H1 (cell line): ENCODE data around the gene SPTSSB. TPM values are rescaled to one million over a fixed set of nuclear protein-coding genes. Genes with fewer than 3 reads are reported as not detected.

Experiments used
- CTCF ChIA-PET: fragments of 300-600 bp; sonication (Branson Sonifier 250); formaldehyde crosslinking; loops from one replicate; lab custom pipeline; 2021; ENCODE audit not compliant: partially characterized antibody; lab: Charles Lee
- POLR2A ChIA-PET: fragments of 300-600 bp; sonication (Branson Sonifier 250); formaldehyde crosslinking; loops from one replicate; lab custom pipeline; 2021; ENCODE audit warnings: inconsistent platforms; ENCODE audit not compliant: partially characterized antibody; lab: Charles Lee
- DNase-seq, 2 experiments: peaks; one replicate each; pipeline versions ENCODE4 v3.0.0 to v3.0.0-alpha.2; 2010 to 2022; ENCODE audit warnings: low spot score in 2 of 2, low read depth in 1 of 2, mixed read lengths in 1 of 2
- FAIRE-seq: peaks from 2 replicates; lab custom pipeline; 2011; peaks lifted over from hg19 to GRCh38; lab: Jason Lieb, UNC
- H2AFZ ChIP-seq: 2 replicates; pipeline ENCODE4 v1.8.1; 2012; ENCODE audit warnings: low read length, inconsistent platforms
- H2AK5ac ChIP-seq: 2 replicates; pipeline ENCODE4 v1.6.1; 2013; ENCODE audit warnings: low read depth, low read length
- H2BK120ac ChIP-seq: replicated peaks from 2 replicates; pipeline ENCODE3; 2013; ENCODE audit warnings: low read depth, low read length, inconsistent platforms
- H2BK12ac ChIP-seq: 2 replicates; pipeline ENCODE4 v1.6.1; 2013; ENCODE audit warnings: low read depth, low read length
- H2BK15ac ChIP-seq: 2 replicates; pipeline ENCODE4 v1.6.1; 2013; ENCODE audit warnings: low read length
- H2BK20ac ChIP-seq: 2 replicates; pipeline ENCODE4 v1.6.1; 2013; ENCODE audit warnings: low read length
- H2BK5ac ChIP-seq: 2 replicates; pipeline ENCODE4 v1.6.1; 2013; ENCODE audit warnings: low read depth, low read length
- H3K14ac ChIP-seq: 2 replicates; pipeline ENCODE4 v1.6.1; 2013; ENCODE audit warnings: inconsistent platforms; ENCODE audit not compliant: insufficient read length
- H3K18ac ChIP-seq: 2 replicates; pipeline ENCODE4 v1.6.1; 2013; ENCODE audit warnings: low read length; ENCODE audit errors: extremely low read depth
- H3K23ac ChIP-seq: 2 replicates; pipeline ENCODE4 v1.6.1; 2013; ENCODE audit warnings: inconsistent platforms; ENCODE audit not compliant: insufficient read length
- H3K23me2 ChIP-seq: 2 replicates; pipeline ENCODE4 v1.6.1; 2013; ENCODE audit warnings: low read depth, low read length
- H3K27ac ChIP-seq: 2 replicates; pipeline ENCODE4 v1.6.1; 2011; ENCODE audit warnings: low read depth, low read length, inconsistent platforms
- H3K27me3 ChIP-seq, 4 experiments: replicated peaks in 1 of 4; 1 replicate in 1 of 4; 2 replicates in 3 of 4; pipeline versions ENCODE4 v1.6.1 to v1.8.1; 2011 to 2013; ENCODE audit warnings: low read length in 3 of 4, mild to moderate bottlenecking in 3 of 4, inconsistent platforms in 2 of 4, mixed read lengths in 2 of 4, moderate library complexity in 1 of 4; ENCODE audit not compliant: control insufficient read depth in 3 of 4, insufficient read depth in 3 of 4; ENCODE audit errors: extremely low read depth in 1 of 4
- H3K36me3 ChIP-seq, 4 experiments: 2 replicates each; pipeline versions ENCODE4 v1.6.1 to v1.8.1; 2011 to 2013; ENCODE audit warnings: mild to moderate bottlenecking in 4 of 4, low read length in 3 of 4, moderate library complexity in 2 of 4, control low read depth in 1 of 4, inconsistent platforms in 1 of 4; ENCODE audit not compliant: insufficient read depth in 4 of 4, control insufficient read depth in 2 of 4
- H3K4ac ChIP-seq: replicated peaks from 2 replicates; pipeline ENCODE3; 2013; ENCODE audit warnings: low read length, low read depth, mixed read lengths, inconsistent platforms; ENCODE audit not compliant: insufficient read length
- H3K4me1 ChIP-seq, 4 experiments: replicated peaks in 1 of 4; 1 replicate in 1 of 4; 2 replicates in 3 of 4; pipeline versions ENCODE4 v1.6.1 to v1.8.1; 2011 to 2013; ENCODE audit warnings: low read length in 3 of 4, inconsistent platforms in 2 of 4, mixed read lengths in 1 of 4; ENCODE audit not compliant: insufficient read depth in 4 of 4, control insufficient read depth in 3 of 4
- H3K4me2 ChIP-seq, 2 experiments: 2 replicates each; pipeline versions ENCODE4 v1.6.1 to v1.8.1; 2011 to 2013; ENCODE audit warnings: low read depth in 2 of 2, low read length in 2 of 2, control low read depth in 1 of 2, inconsistent platforms in 1 of 2, mild to moderate bottlenecking in 1 of 2; ENCODE audit not compliant: insufficient read depth in 1 of 2
- H3K4me3 ChIP-seq, 4 experiments: fragments of 200-600, 300-600 bp in 1 of 4; sonication (generic), shearing (Covaris generic), sonication (Bioruptor Twin) in 1 of 4; 2 replicates each; pipeline versions ENCODE4 v1.5.1 to v1.8.1; 2011 to 2016; ENCODE audit warnings: low read length in 4 of 4, low read depth in 3 of 4, control low read depth in 2 of 4, inconsistent platforms in 2 of 4, mild to moderate bottlenecking in 2 of 4, mixed read lengths in 1 of 4, moderate library complexity in 1 of 4; ENCODE audit not compliant: insufficient read depth in 2 of 4; ENCODE audit errors: extremely low read depth in 1 of 4
- H3K56ac ChIP-seq: replicated peaks from 2 replicates; pipeline ENCODE3; 2013; ENCODE audit warnings: low read depth, mild to moderate bottlenecking, mixed read lengths, low read length, inconsistent platforms; ENCODE audit not compliant: insufficient read length
- H3K79me1 ChIP-seq: 2 replicates; pipeline ENCODE4 v1.6.1; 2013; ENCODE audit warnings: low read depth, low read length, control low read depth
- H3K79me2 ChIP-seq, 2 experiments: 2 replicates each; pipeline versions ENCODE4 v1.6.1 to v1.8.1; 2012 to 2013; ENCODE audit warnings: low read length in 2 of 2, mild to moderate bottlenecking in 2 of 2, inconsistent platforms in 1 of 2; ENCODE audit not compliant: insufficient read depth in 2 of 2, control insufficient read depth in 1 of 2
- H3K9ac ChIP-seq, 4 experiments: replicated peaks in 1 of 4; 1 replicate in 1 of 4; 2 replicates in 3 of 4; pipeline versions ENCODE4 v1.6.1 to v1.8.1; 2011 to 2013; ENCODE audit warnings: low read depth in 3 of 4, low read length in 3 of 4, control low read depth in 2 of 4, mild to moderate bottlenecking in 2 of 4, moderate library complexity in 2 of 4, inconsistent platforms in 1 of 4; ENCODE audit errors: extremely low read depth in 1 of 4
- H3K9me3 ChIP-seq, 2 experiments: 2 replicates each; pipeline versions ENCODE4 v1.6.1 to v1.8.1; 2012 to 2013; ENCODE audit warnings: mild to moderate bottlenecking in 2 of 2, moderate library complexity in 2 of 2, control low read depth in 1 of 2, inconsistent platforms in 1 of 2, low read depth in 1 of 2, low read length in 1 of 2, mixed read lengths in 1 of 2; ENCODE audit not compliant: insufficient read depth in 2 of 2
- H4K20me1 ChIP-seq, 2 experiments: replicated peaks in 1 of 2; 2 replicates each; pipeline versions ENCODE3 to v1.8.1; 2011 to 2013; ENCODE audit warnings: inconsistent platforms in 2 of 2, low read length in 2 of 2, mild to moderate bottlenecking in 1 of 2; ENCODE audit not compliant: insufficient read depth in 2 of 2, control insufficient read depth in 1 of 2
- H4K5ac ChIP-seq: 2 replicates; pipeline ENCODE4 v1.6.1; 2013; ENCODE audit warnings: low read length, low read depth, mixed read lengths, inconsistent platforms; ENCODE audit not compliant: insufficient read length
- H4K8ac ChIP-seq: 2 replicates; pipeline ENCODE4 v1.8.0; 2013; ENCODE audit warnings: mild to moderate bottlenecking, moderate library complexity, low read length, inconsistent platforms; ENCODE audit not compliant: insufficient read depth; ENCODE audit errors: extremely low read depth
- H4K91ac ChIP-seq: replicated peaks from 2 replicates; pipeline ENCODE3; 2013; ENCODE audit warnings: low read length, mixed read lengths, inconsistent platforms; ENCODE audit not compliant: insufficient read length
- CREB1 ChIP-seq: IDR thresholded peaks from 2 replicates; pipeline ENCODE4 v1.6.1; 2012; ENCODE audit warnings: inconsistent platforms
- GABPA ChIP-seq: IDR thresholded peaks from 2 replicates; pipeline ENCODE4 v1.6.1; 2011; ENCODE audit warnings: mild to moderate bottlenecking, low read length, moderate library complexity, borderline replicate concordance; ENCODE audit not compliant: insufficient read depth
- GTF2F1 ChIP-seq: IDR thresholded peaks from 2 replicates; pipeline ENCODE4 v1.6.1; 2012; ENCODE audit warnings: low read depth, low read length, improper control_type of control experiment, borderline replicate concordance
- HDAC2 ChIP-seq, 2 experiments: fragments of 300-600 bp in 1 of 2; sonication (generic) in 1 of 2; IDR thresholded peaks; 2 replicates each; pipeline ENCODE4 v1.6.1; 2011 to 2012; ENCODE audit warnings: low read depth in 2 of 2, low read length in 2 of 2, mild to moderate bottlenecking in 2 of 2, moderate library complexity in 2 of 2, borderline replicate concordance in 1 of 2, inconsistent platforms in 1 of 2
- KDM5A ChIP-seq: fragments of 200-600 bp; IDR thresholded peaks from 2 replicates; pipeline ENCODE4 v1.7.1; 2012; ENCODE audit warnings: mild to moderate bottlenecking, low read length, inconsistent platforms, mixed read lengths
- RXRA ChIP-seq: IDR thresholded peaks from 2 replicates; pipeline ENCODE4 v1.6.1; 2011; ENCODE audit warnings: low read depth, mild to moderate bottlenecking, low read length, moderate library complexity; ENCODE audit not compliant: insufficient read depth
- SAP30 ChIP-seq: fragments of 300-600 bp; sonication (generic); IDR thresholded peaks from 2 replicates; pipeline ENCODE4 v1.7.1; 2012; ENCODE audit warnings: low read length, moderate library complexity, mild to moderate bottlenecking, inconsistent platforms; ENCODE audit not compliant: insufficient read depth, insufficient replicate concordance
- SRF ChIP-seq: IDR thresholded peaks from 2 replicates; pipeline ENCODE4 v1.6.1; 2011; ENCODE audit warnings: mild to moderate bottlenecking, low read depth, low read length, moderate library complexity
- WGBS, 2 experiments: shearing (Covaris generic) in 1 of 2; methylation state at CpG; one replicate each; pipeline versions ENCODE4 v1.1.6 to v1.1.7; 2013 to 2015; ENCODE audit warnings: low lambda C conversion rate in 2 of 2, mixed read lengths in 2 of 2, inconsistent platforms in 1 of 2, low coverage in 1 of 2, missing lambda C conversion rate in 1 of 2; ENCODE audit not compliant: insufficient replicate concordance in 2 of 2, insufficient coverage in 1 of 2, insufficient read length in 1 of 2; ENCODE audit errors: extremely low coverage in 1 of 2, missing lambda C conversion rate in 1 of 2; 5-methylcytosine and 5-hydroxymethylcytosine counted together
- polyA plus RNA-seq, 7 experiments: library from polyadenylated mRNA; depleted of rRNA in 3 of 7; stranded (reverse) in 5 of 7; unstranded in 2 of 7; fragments of >200 nt in 5 of 7; fragments of 200-250 nt in 2 of 7; gene quantifications; 1 replicate in 5 of 7; 2 replicates in 1 of 7; 4 replicates in 1 of 7; pipeline versions ENCODE4 v1.2.1 to v1.2.3, GENCODE V29; 2011 to 2013; ENCODE audit warnings: missing spikeins in 2 of 7, mixed read lengths in 2 of 7
- total RNA-seq: library from RNA; stranded (reverse); fragmentation: NEBNext Ultra II Directional; extraction: Animal tissue kit (Norgen Biotek cat#: 25700); gene quantifications from 2 replicates; pipeline ENCODE4 v1.2.1, GENCODE V29; 2021

SPTSSB gene
- total and polyA plus RNA-seq, 2 of the 8 experiments (the other 6 are each of a cell fraction or from before 2014, with no cell fraction given), result 33.4 to 52.5 TPM

- no peaks in the 10 kb centered on the region for H3K23me2 ChIP-seq
- DNase-seq (no peak), FAIRE-seq (no peak)
- ChIA-PET CTCF (no interaction called here), POLR2A (no interaction called here)
- WGBS, 2 experiments, result 91% methylated on average over 2 of the region's 2 CpGs; no CpG with 5 or more reads in 1 of the 2 experiments
- no peak overlapping the region for H2BK15ac ChIP-seq
- no peak overlapping the region for H3K56ac ChIP-seq
- no peak overlapping the region for H2AK5ac ChIP-seq
- H3K4me1 ChIP-seq, result no peaks in the 10 kb centered on the region
- H2BK20ac ChIP-seq, result no peak overlapping the region
- H3K4ac ChIP-seq, result no peak overlapping the region
- H2BK12ac ChIP-seq, result no peak overlapping the region
- H2AFZ ChIP-seq, result no peak overlapping the region
- H3K27me3 ChIP-seq, result no peaks in the 10 kb centered on the region
- H3K9ac ChIP-seq, result no peak overlapping the region
- no peak overlapping the region for H4K5ac ChIP-seq
- no peak overlapping the region for H3K14ac ChIP-seq
- no peaks in the 10 kb centered on the region for H3K79me2 ChIP-seq
- no peak overlapping the region for H2BK5ac ChIP-seq
- no peak overlapping the region for H3K4me3 ChIP-seq
- H2BK120ac ChIP-seq, result no peak overlapping the region
- H3K4me2 ChIP-seq, result no peak overlapping the region
- H4K91ac ChIP-seq, result no peak overlapping the region
- H3K23ac ChIP-seq, result no peak overlapping the region
- H3K27ac ChIP-seq, result no peak overlapping the region
- H4K20me1 ChIP-seq, result no peaks in the 10 kb centered on the region
- H3K18ac ChIP-seq, result no peak overlapping the region
- H4K8ac ChIP-seq, result no peak overlapping the region
- H3K36me3 ChIP-seq, result no peaks in the 10 kb centered on the region
- H3K79me1 ChIP-seq, result no peaks in the 10 kb centered on the region
- H3K9me3 ChIP-seq, result no peaks in the 10 kb centered on the region
- TF ChIP-seq RXRA, result no peak
- TF ChIP-seq CREB1, result no peak
- no peak for TF ChIP-seq HDAC2 (IDR thresholded peaks at IDR 0.05; ENCODE audit: borderline replicate concordance in 1 of 2, low read depth in 2 of 2, low read length in 2 of 2)
- no peak for TF ChIP-seq GABPA
- no peak for TF ChIP-seq KDM5A
- no peak for TF ChIP-seq GTF2F1
- no peak for TF ChIP-seq SRF
- no peak for TF ChIP-seq SAP30
These were observed 34.7 kb downstream of the SPTSSB start for GRCh38 chr3:161336661-161337060.
